HG03103 (cell line): ENCODE data around the gene TMPRSS7.

Experiments
- ATAC-seq: cut with Tn5 transposase; IDR thresholded peaks from one replicate; pipeline ENCODE4 v1.9.1; 2021; ENCODE audit warnings: low read depth; ENCODE audit not compliant: unreplicated experiment

The TMPRSS7 gene

GRCh38 chr3:112092496-112093179, 58.1 kb downstream of the TMPRSS7 start:
- ATAC-seq, result peak; percentile 57

GRCh38 chr3:112093180-112093522, 58.6 kb downstream of the TMPRSS7 start:
- no peak for ATAC-seq

GRCh38 chr3:112095731-112096130, 61.2 kb downstream of the TMPRSS7 start:
- ATAC-seq, result no peak

- ATAC-seq, result no peak
Measured at GRCh38 chr3:112096176-112096575, 61.6 kb downstream of the TMPRSS7 start.

DNA sequence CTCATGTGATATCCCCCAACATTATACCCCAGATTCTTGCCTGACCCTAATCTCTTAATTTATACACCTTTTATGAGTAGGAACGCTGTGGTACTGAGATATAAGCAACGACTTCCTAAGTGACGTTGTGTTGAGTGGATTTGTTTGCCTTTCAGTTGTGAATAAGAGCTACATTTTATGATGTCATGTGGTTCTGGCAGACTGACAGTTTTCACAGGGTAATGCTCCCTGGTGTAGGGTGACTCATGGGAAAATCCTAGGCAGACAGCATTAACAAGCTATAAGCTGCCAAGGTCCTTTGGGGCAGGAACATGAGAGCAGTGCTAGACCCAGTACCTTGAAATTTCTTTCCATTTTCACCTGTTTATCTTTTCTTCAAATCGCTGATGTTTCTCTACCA, 62.8 kb downstream of the TMPRSS7 start:
- no peak for ATAC-seq

GRCh38 chr3:112101916-112102315, 67.4 kb downstream of the TMPRSS7 start:
- no peak for ATAC-seq

DNA sequence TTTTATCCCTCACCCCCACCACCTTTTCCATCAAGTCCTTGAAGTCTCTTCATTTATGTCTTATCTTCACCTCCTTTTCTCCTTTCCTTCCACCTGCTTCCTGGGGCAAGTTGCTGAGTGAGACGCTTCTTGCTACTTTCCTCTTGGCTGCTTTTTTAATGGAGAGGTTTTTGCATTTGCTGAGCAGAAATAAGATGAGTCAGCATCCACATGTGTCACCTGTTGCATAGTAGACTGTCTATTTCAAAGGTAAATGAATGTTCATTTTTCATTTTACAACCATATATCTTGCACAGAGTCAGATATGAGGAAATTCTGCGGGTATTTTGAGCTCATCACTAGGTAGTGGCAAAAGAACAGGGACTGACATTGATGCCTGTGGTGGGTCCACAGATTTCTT, 70.2 kb downstream of the TMPRSS7 start:
- no peak for ATAC-seq

- ATAC-seq, result no peak
Measured at GRCh38 chr3:112109322-112109721, 74.8 kb downstream of the TMPRSS7 start.

- ATAC-seq, result peak; percentile 41
Measured at GRCh38 chr3:112111785-112112402, 77.4 kb downstream of the TMPRSS7 start.

GRCh38 chr3:112114576-112115160, 80.1 kb downstream of the TMPRSS7 start:
- ATAC-seq, result no peak

- ATAC-seq, result peak; percentile 22
Measured at GRCh38 chr3:112115161-112115739, 80.7 kb downstream of the TMPRSS7 start.

DNA sequence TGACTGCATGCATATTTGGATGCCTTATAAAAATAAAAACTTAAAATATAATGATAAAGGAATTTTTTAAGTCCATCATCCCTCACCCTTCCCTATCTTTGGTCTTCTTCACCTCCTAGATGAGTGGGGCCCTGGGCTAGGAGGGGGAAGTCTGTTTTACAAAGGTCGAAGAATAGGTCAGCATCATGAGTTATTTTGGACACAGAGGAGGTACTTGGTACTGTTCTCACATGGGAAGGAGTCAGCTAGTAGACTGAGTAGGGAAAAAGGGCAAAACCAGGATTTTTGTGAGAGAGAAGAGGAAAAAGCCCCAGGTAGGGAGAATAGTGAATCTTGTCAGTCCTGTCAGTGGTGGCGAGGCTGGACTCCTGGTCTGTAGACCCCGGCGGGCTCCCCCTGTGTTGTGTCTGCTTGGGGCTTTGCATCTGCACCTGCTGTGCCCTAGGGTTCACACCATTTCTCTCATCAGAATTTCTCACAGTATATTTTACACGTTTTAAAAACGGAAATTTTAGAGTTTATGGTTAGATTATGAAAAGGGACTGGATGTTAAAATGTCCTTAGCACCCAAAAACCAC, 81.4 kb downstream of the TMPRSS7 start:
- no peak for ATAC-seq

DNA sequence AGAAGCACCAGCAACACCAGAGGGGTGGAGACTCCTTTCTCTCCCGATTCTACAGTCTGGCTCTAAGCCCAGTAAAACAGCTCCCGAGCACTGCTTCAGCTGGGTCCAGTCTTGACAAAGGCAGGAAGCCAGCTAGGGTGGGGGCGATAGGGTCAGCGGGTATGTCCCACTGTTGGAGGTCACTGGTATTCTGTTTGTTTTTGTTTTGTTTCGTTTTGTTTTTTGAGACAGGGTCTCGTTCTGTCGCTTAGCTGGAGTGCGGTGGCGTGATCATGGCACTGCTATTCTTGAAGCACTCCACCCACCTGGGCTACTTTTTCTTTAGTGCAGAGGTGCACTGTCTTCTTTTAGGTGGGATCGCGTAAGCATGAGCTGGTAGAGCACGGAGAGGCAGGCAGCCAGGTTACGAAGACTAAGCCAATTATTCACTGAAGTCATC, 82.2 kb downstream of the TMPRSS7 start:
- ATAC-seq, result no peak

GRCh38 chr3:112117415-112117814, 82.9 kb downstream of the TMPRSS7 start:
- no peak for ATAC-seq

- no peak for ATAC-seq
Measured at GRCh38 chr3:112117841-112118571, 83.5 kb downstream of the TMPRSS7 start.

GRCh38 chr3:112119962-112120836, 85.7 kb downstream of the TMPRSS7 start:
- no peak for ATAC-seq

GRCh38 chr3:112121577-112122547, 87.3 kb downstream of the TMPRSS7 start:
- ATAC-seq, result no peak

- ATAC-seq, result no peak
Measured at GRCh38 chr3:112122870-112123269, 88.3 kb downstream of the TMPRSS7 start.

- no peak for ATAC-seq
Measured at GRCh38 chr3:112123548-112123947, 89.0 kb downstream of the TMPRSS7 start.
